ENCODE data around the gene DDTL. TPM values are rescaled to one million over a fixed set of nuclear protein-coding genes. Genes with fewer than 3 reads are reported as not detected.
"Not testable (repeated sequence)": the region's sequence is repeated elsewhere in the genome, so short reads cannot be mapped to it uniquely, and the experiment has no call there.

The DDTL gene
- total and polyA plus RNA-seq, 9 of the 15 experiments (the other 6 are each of a cell fraction or from before 2014, with no cell fraction given), result 0.05 to 1.7 (median 0.59) TPM; not detected in 4

- CTCF ChIA-PET (ENCODE audit: low intra/inter-chr PET ratio), result interaction anchor here (1.2 kb wide), 1 partner anchor 219 kb away, joined by 4 read pairs; no protein-coding TSS in a partner anchor
- H3K9me1 ChIP-seq (ENCODE audit: control insufficient read depth, insufficient read depth, low read length); H3K4me3 ChIP-seq; BruUV-seq (replicated peaks); H3K9me3 ChIP-seq (replicated peaks; ENCODE audit: control insufficient read depth, insufficient read depth, low read depth, low read length); FAIRE-seq; ATAC-seq; H3K27me3 ChIP-seq (ENCODE audit: control insufficient read depth in 2 of 2, insufficient read depth in 2 of 2, low read length in 2 of 2); H3K9ac ChIP-seq (ENCODE audit: insufficient read depth in 1 of 2, low read depth in 2 of 2, low read length in 2 of 2); H3K27ac ChIP-seq (ENCODE audit: extremely low read depth, low read depth, low read length); H3K4me1 ChIP-seq (replicated peaks in 1 of 2; ENCODE audit: control insufficient read depth in 2 of 2, insufficient read depth in 2 of 2, low read length in 2 of 2); H3K79me2 ChIP-seq (ENCODE audit: control insufficient read depth, insufficient read depth, low read length); POLR2A ChIA-PET; H2AFZ ChIP-seq (ENCODE audit: low read depth, low read length); H3K36me3 ChIP-seq (ENCODE audit: control insufficient read depth, insufficient read depth, low read length); H4K20me1 ChIP-seq (replicated peaks; ENCODE audit: control insufficient read depth, insufficient read depth, low read length); DNase-seq (ENCODE audit: extremely low read depth in 1 of 4, low spot score in 3 of 4); H3K4me2 ChIP-seq (ENCODE audit: insufficient read depth, low read length): not testable (repeated sequence)
- intact Hi-C loops (cut with micrococcal nuclease) (loop anchor here (10.0 kb wide), 1 partner anchor 229 kb away; the partner anchor contains the start of gene SUSD2), in situ Hi-C loops (cut with MboI) (loop anchor here (10.0 to 25.0 kb wide), 2 partner anchors 219 to 556 kb away; no protein-coding TSS in a partner anchor)
- WGBS (ENCODE audit: insufficient coverage, low coverage, missing lambda C conversion rate), result no CpG with 5 or more reads among the region's 8 CpGs
These were observed 10.8 kb upstream of the DDTL start for GRCh38 chr22:23955886-23956285.

GRCh38 chr22:23956301-23956900, 10.3 kb upstream of the DDTL start:
- in situ Hi-C loops (cut with MboI), result loop anchor here (10.0 to 25.0 kb wide), 2 partner anchors 218 to 556 kb away; no protein-coding TSS in a partner anchor
- TF ChIP-seq REST (IDR thresholded peaks at IDR 0.05; ENCODE audit: borderline replicate concordance), result peak; percentile 64
- TF ChIP-seq REST (CRISPR knock-in tag; IDR thresholded peaks at IDR 0.05; ENCODE audit: low read depth), result not testable (repeated sequence)
- TF ChIP-seq DEAF1 (CRISPR knock-in tag; IDR thresholded peaks at IDR 0.05), result peak; percentile 48; the same call in 1 of the 2 replicates

More at GRCh38 chr22:23956301-23956900, 10.3 kb upstream of the DDTL start:
- H3K4me2 ChIP-seq (ENCODE audit: insufficient read depth, low read length); H3K4me1 ChIP-seq (replicated peaks in 1 of 2; ENCODE audit: control insufficient read depth in 2 of 2, insufficient read depth in 2 of 2, low read length in 2 of 2); H3K79me2 ChIP-seq (ENCODE audit: control insufficient read depth, insufficient read depth, low read length); H3K4me3 ChIP-seq; H2AFZ ChIP-seq (ENCODE audit: low read depth, low read length); H3K27ac ChIP-seq (ENCODE audit: extremely low read depth, low read depth, low read length); H3K36me3 ChIP-seq (ENCODE audit: control insufficient read depth, insufficient read depth, low read length); POLR2A ChIA-PET; BruUV-seq (replicated peaks); H4K20me1 ChIP-seq (replicated peaks; ENCODE audit: control insufficient read depth, insufficient read depth, low read length); H3K9me1 ChIP-seq (ENCODE audit: control insufficient read depth, insufficient read depth, low read length); H3K9ac ChIP-seq (ENCODE audit: insufficient read depth in 1 of 2, low read depth in 2 of 2, low read length in 2 of 2); H3K27me3 ChIP-seq (ENCODE audit: control insufficient read depth in 2 of 2, insufficient read depth in 2 of 2, low read length in 2 of 2); H3K9me3 ChIP-seq (replicated peaks; ENCODE audit: control insufficient read depth, insufficient read depth, low read depth, low read length): not testable (repeated sequence)
- peak; percentile 39 to 80 (median 43) for DNase-seq (ENCODE audit: extremely low read depth in 1 of 4, low spot score in 3 of 4)
- peak; percentile 97 for FAIRE-seq
- ATAC-seq, result peak; percentile 94
- CTCF ChIA-PET (ENCODE audit: low intra/inter-chr PET ratio), result interaction anchor here (1.2 kb wide), 1 partner anchor 218 kb away, joined by 4 read pairs; no protein-coding TSS in a partner anchor
- intact Hi-C loops (cut with micrococcal nuclease), result loop anchor here (10.0 kb wide), 1 partner anchor 228 kb away; the partner anchor contains the start of gene SUSD2
- WGBS (ENCODE audit: insufficient coverage, low coverage, missing lambda C conversion rate), result 5% methylated on average over 7 of the region's 12 CpGs
